HepG2 (cell line): ENCODE results near the gene OLFM3.

Experiments used
- ARNTL ChIP-seq: sonication (generic); formaldehyde crosslinking; IDR thresholded peaks from 2 replicates; pipeline ENCODE4 v1.4.0; 2020; ENCODE audit warnings: mild to moderate bottlenecking, missing genetic modification reagents
- TF ChIP-seq, protein P1 (sequence below): sonication (generic); formaldehyde crosslinking; IDR thresholded peaks from 2 replicates; pipeline ENCODE4 v1.5.0; 2020; ENCODE audit warnings: mild to moderate bottlenecking, missing genetic modification reagents, moderate library complexity
- TF ChIP-seq, protein P2 (sequence below): sonication (generic); formaldehyde crosslinking; IDR thresholded peaks from 2 replicates; pipeline ENCODE4 v1.4.0; 2020; ENCODE audit warnings: missing genetic modification reagents

GRCh38 chr1:101965341-101965740 is 31.4 kb downstream of the OLFM3 start:
- TF ChIP-seq, protein P1, sequence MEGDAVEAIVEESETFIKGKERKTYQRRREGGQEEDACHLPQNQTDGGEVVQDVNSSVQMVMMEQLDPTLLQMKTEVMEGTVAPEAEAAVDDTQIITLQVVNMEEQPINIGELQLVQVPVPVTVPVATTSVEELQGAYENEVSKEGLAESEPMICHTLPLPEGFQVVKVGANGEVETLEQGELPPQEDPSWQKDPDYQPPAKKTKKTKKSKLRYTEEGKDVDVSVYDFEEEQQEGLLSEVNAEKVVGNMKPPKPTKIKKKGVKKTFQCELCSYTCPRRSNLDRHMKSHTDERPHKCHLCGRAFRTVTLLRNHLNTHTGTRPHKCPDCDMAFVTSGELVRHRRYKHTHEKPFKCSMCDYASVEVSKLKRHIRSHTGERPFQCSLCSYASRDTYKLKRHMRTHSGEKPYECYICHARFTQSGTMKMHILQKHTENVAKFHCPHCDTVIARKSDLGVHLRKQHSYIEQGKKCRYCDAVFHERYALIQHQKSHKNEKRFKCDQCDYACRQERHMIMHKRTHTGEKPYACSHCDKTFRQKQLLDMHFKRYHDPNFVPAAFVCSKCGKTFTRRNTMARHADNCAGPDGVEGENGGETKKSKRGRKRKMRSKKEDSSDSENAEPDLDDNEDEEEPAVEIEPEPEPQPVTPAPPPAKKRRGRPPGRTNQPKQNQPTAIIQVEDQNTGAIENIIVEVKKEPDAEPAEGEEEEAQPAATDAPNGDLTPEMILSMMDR (CRISPR knock-in tag) = no peak
- TF ChIP-seq, protein P2, sequence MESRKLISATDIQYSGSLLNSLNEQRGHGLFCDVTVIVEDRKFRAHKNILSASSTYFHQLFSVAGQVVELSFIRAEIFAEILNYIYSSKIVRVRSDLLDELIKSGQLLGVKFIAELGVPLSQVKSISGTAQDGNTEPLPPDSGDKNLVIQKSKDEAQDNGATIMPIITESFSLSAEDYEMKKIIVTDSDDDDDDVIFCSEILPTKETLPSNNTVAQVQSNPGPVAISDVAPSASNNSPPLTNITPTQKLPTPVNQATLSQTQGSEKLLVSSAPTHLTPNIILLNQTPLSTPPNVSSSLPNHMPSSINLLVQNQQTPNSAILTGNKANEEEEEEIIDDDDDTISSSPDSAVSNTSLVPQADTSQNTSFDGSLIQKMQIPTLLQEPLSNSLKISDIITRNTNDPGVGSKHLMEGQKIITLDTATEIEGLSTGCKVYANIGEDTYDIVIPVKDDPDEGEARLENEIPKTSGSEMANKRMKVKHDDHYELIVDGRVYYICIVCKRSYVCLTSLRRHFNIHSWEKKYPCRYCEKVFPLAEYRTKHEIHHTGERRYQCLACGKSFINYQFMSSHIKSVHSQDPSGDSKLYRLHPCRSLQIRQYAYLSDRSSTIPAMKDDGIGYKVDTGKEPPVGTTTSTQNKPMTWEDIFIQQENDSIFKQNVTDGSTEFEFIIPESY (CRISPR knock-in tag) = no peak
- no peak for TF ChIP-seq ARNTL (CRISPR knock-in tag)
